HG02852 (cell line): Measurements from ENCODE around the gene FAM151A.

Source experiments
- ATAC-seq: cut with Tn5 transposase; IDR thresholded peaks from one replicate; pipeline ENCODE4 v1.9.1; 2021; ENCODE audit warnings: mild to moderate bottlenecking, moderate library complexity; ENCODE audit not compliant: unreplicated experiment

The FAM151A gene

DNA sequence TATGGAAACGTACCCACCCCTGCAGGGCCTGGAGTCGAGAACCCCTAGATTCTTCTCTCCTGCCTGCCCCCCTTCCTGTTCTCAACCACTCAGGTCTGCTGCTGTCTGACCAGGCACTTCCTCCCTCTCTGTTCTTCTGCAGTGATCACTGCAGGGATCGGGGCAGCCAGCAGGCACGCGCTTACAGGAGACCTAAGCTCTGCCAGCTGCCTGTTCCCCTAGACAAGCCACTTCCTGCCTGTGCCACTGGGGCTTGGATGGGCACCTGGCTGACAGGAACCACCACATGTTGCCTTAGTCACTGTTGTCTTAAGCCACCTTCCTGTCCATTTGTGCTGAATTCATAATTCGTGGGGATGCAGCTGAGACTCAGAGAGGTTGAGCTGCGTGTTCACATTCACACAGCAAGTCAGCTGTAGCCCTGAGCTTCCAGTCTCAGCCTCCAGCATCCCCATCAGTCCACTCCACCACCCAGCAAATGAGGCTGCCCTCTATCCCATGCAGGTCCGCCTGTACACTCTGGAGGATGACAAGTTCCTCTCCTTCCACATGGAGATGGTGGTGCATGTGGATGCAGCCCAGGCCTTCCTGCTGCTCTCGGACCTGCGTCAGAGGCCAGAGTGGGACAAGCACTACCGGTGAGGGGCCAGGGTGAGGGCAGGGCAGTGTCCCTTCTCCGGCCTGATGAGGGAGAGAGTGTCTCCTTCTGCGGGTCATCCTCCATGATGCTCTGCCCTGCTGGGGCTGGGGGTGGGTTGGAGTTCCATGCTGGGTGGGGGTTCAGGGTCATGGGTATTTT, 18.6 kb downstream of the FAM151A start:
- ATAC-seq = no peak

DNA sequence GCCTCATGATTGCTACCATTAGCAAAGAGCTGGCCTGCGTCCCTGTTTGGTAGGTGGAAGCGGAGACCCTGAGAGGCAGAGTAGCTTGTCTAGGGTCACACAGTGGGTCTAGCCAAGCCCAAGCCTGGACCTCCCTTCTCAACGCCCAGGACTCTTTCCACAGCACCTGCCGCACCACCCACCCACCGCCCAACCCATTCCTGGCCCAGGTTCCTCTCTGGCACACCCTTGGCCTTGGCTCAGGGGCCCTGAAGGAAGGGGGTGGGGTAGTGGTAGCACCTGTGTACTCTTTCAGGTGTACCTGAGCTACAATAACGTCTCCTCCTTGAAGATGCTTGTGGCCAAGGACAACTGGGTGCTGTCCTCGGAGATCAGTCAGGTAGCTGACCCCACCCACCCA, 19.3 kb downstream of the FAM151A start:
- no peak for ATAC-seq

GRCh38 chr1:54603241-54603640, 20.1 kb downstream of the FAM151A start:
- no peak for ATAC-seq

DNA sequence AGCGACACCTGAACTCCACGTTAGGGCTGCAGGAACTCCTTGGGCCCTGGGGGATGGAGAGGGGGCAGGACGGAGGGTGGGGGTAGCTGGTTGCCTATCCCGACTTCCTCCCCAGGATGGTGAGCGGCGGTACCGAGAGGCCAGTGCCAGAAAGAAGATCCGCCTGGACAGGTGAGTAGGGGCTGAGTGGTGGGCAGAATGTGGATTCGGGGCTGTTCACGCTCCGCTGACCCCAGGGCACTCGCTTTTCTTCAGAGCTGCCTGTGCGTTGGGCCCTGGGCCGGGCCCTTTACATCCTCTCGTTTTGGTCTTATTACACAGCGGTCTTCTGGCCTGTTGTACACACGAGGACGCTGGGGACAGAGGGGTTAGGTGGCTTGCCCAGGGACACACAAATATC, 20.8 kb downstream of the FAM151A start:
- ATAC-seq = no peak

DNA sequence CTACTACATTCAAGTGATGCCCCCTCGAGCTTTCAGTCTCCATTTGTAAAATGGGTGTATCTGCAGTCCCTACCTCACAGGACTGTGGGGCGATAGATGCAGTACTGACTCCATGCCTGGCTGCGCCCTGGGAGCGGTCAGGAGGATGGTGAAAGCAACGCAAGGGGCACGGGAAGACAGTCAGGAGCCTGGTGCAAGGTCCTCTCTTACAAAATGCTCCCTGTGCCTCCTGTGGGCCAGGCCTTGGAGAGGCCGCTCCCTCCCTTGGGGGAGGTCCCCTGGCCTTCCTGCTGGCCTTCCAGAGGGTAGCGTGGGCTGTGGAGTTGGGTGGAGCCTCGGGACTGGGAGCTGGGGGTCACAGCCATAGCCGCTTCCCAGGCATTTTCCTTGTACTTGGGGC, 21.6 kb downstream of the FAM151A start:
- no peak for ATAC-seq

GRCh38 chr1:54600947-54601721, 22.2 kb downstream of the FAM151A start:
- no peak for ATAC-seq

- no peak for ATAC-seq
These were observed 24.0 kb downstream of the FAM151A start for GRCh38 chr1:54599211-54599823.

- ATAC-seq = no peak
These were observed 25.8 kb downstream of the FAM151A start for GRCh38 chr1:54597455-54598030.

DNA sequence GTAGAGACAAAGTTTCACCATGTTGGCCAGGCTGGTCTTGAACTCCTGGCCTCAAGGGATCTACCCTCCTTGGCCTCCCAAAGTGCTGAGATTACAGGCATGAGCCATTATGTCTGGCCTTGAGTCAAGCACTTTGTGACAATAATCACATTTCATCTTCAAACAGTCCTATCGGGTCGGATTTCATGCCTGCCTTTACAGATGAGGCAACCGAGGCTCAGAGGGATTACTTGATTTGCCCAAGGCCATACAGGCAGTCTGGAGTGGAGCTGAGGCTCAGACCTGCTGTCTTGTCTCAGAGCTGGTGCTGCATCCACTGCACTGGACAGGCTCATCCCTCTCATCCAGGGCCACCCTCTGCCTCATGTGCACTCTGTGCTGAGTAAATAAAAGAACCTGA, 26.6 kb downstream of the FAM151A start:
- no peak for ATAC-seq

DNA sequence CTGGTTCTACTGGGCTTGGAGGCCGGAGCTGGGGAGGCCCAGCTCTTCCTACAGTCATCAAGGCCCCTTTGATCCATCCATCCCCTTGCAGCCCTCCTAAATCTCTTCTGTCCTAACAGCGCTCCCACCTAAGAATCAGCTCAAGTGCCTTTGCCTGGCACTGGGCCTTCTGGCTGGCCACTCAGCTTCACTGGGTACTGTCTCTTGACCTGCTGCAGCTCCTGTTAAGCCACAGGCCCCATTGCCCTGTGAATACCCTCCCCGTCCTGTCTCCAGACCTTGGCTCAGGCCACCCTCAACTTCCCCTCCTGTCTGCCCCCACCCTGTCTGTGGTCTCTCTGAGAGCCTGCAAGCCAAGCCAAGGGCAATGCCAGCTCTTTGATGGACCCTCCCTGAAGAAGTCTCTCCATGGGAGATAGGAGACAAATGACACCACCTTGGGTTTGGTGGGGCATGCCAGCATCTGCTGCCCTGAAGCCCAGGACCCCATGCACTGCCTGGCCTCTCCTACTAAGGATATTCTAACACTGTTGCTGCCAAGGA, 27.3 kb downstream of the FAM151A start:
- ATAC-seq = no peak

- no peak for ATAC-seq
These were observed 28.9 kb downstream of the FAM151A start for GRCh38 chr1:54594463-54594862.

- ATAC-seq = no peak
These were observed 29.7 kb downstream of the FAM151A start for GRCh38 chr1:54593571-54594160.

- no peak for ATAC-seq
These were observed 32.1 kb downstream of the FAM151A start for GRCh38 chr1:54591127-54591756.

GRCh38 chr1:54588377-54588776, 34.9 kb downstream of the FAM151A start:
- no peak for ATAC-seq

DNA sequence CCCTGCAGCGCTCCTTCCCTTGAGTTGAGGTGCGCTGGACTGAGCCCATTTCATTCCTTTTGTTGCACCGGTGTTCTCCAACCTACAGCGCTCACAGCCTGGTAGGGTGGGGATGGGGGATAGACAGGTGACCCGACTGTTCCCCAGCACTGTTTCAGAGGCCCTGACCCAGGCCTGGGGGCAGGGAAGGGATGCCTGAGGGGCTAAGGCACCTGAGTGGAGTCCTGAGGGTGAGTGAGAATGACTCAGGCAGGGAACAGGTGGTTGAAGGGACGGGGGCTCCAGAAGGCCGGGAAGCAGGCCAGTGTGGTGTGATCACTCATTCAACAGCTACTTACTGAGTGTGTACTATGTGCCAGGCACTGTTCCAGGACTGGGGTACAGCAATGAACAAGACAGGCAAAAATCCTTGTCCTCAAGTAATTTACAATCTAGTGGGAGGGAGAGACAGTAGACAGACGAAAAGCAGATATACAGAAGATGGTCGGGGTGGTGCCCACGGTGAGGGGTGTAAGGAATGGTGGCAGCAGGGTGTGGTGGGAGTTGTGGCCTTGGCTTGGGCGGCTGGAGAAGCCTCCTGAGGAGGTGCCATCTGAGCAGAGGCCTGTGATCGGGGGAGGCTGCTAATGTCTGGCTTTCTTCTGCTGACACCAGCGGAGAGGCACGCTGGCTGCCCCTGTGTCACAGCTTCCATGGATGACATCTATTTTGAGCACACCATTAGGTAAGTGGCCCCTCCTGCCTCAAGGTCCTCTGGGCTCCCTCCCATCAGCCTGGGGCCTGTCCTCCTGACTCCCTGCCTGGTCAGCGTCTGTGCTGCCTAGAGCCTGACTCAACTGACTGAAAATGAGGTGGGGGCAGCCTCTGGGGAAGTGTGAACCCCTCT, 37.9 kb downstream of the FAM151A start:
- ATAC-seq = no peak

- no peak for ATAC-seq
These were observed 38.8 kb downstream of the FAM151A start for GRCh38 chr1:54584575-54584974.

DNA sequence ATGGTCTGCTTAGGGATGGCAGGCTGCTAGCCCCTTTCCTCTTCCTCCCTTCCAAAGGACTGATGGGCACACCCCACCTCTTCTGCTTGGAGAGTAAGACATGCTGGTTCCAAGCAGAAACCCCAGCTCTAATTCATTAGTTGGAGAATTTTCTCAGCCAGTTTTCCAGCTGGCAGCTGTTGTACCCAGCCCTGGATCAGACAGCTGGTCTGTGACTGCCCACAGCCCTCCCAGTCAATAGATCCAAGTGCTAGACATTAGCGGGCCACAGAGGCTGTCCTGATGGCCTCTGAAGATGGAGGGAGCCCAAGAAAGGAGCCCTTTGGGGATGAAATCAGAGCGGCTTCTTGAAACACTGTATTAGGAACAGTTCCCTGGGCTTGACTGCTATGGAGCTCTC, 39.5 kb downstream of the FAM151A start:
- ATAC-seq = no peak

- ATAC-seq = no peak
These were observed 40.0 kb downstream of the FAM151A start for GRCh38 chr1:54583307-54583686.

GRCh38 chr1:54582566-54583306, 40.6 kb downstream of the FAM151A start:
- no peak for ATAC-seq
